ENCODE data around the gene TMEM147. TPM values are rescaled to one million over a fixed set of nuclear protein-coding genes. Genes with fewer than 3 reads are reported as not detected.

TMEM147 gene
- total and polyA plus RNA-seq, 10 of the 15 experiments (the other 5 are each of a cell fraction or from before 2014, with no cell fraction given), result 53.4 to 145 (median 79.3) TPM

DNA sequence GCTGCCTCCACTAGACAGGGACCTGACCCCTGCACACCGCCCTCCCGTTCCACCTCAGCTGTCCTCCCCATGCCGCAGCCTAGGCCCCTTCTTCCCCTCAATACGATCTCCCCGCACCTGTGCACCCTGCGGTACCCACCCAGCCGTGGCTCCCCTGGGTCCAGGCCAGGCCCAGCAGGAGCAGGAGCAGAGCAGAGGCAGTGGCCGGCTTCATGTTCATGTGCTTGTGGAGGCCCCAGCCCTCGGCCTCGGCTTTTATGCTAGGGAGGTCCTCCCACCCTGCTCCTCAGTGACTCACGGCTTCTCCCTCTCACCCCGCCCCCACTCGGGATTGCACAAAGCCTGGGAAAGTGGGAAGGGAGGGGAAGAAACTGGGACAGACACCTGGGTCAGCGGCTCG lies 43.7 kb upstream of the TMEM147 start:
- CTCF ChIA-PET, result interaction anchor here (1.0 to 1.5 kb wide), 2 partner anchors 15 to 149 kb away, joined by 3 to 4 read pairs; no protein-coding TSS in a partner anchor
- no peak overlapping the region for H3K4me2 ChIP-seq (ENCODE audit: control insufficient read depth, insufficient read depth)
- POLR2A ChIA-PET, result no interaction called here
- no peaks in the 10 kb centered on the region for H3K9me3 ChIP-seq (replicated peaks; ENCODE audit: control insufficient read depth, insufficient read depth, low read length)
- ATAC-seq (no peak; the same call in 2 of the 3 replicates), FAIRE-seq (no peak), DNase-seq (ENCODE audit: low read depth, low spot score) (no peak)
- H2AFZ ChIP-seq (ENCODE audit: control insufficient read depth, low read depth, low read length), result no peak overlapping the region
- no peaks in the 10 kb centered on the region for H3K36me3 ChIP-seq (ENCODE audit: control insufficient read depth in 2 of 2, insufficient read depth in 2 of 2, low read length in 1 of 2)
- peaks cover 5% of the 10 kb centered on the region; the same call in 1 of the 2 replicates for H3K4me1 ChIP-seq (ENCODE audit: control insufficient read depth, insufficient read depth, low read length)
- 22% methylated on average over 15 of the region's 15 CpGs for WGBS (ENCODE audit: insufficient coverage, insufficient replicate concordance, low lambda C conversion rate, missing lambda C conversion rate)
- no peaks in the 10 kb centered on the region for H3K79me2 ChIP-seq (ENCODE audit: control insufficient read depth, insufficient read depth, low read length)
- no peaks in the 10 kb centered on the region for H3K27me3 ChIP-seq (replicated peaks in 1 of 2; ENCODE audit: control insufficient read depth in 2 of 2, insufficient read depth in 2 of 2, low read length in 1 of 2)
- no TSS peak for BruUV-seq (replicated peaks)
- H3K9ac ChIP-seq (ENCODE audit: control insufficient read depth, insufficient read depth, low read length), result no peak overlapping the region
- intact Hi-C loops (cut with micrococcal nuclease; ENCODE audit: unreplicated experiment) (no loop called here), in situ Hi-C loops (cut with MboI) (no loop called here)
- TF ChIP-seq TCF3 (IDR thresholded peaks at IDR 0.05; ENCODE audit: borderline replicate concordance, insufficient read depth, low read depth, low read length) (no peak), ZBTB40 (IDR thresholded peaks at IDR 0.05; ENCODE audit: borderline replicate concordance) (no peak), TCF12 (IDR thresholded peaks at IDR 0.05; ENCODE audit: low read depth, low read length) (no peak), NBN (IDR thresholded peaks at IDR 0.05) (no peak), MYB (IDR thresholded peaks at IDR 0.05; ENCODE audit: borderline replicate concordance, low read depth, low read length) (no peak)
- TF ChIP-seq, protein P1, sequence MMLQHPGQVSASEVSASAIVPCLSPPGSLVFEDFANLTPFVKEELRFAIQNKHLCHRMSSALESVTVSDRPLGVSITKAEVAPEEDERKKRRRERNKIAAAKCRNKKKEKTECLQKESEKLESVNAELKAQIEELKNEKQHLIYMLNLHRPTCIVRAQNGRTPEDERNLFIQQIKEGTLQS (IDR thresholded peaks at IDR 0.05; ENCODE audit: borderline replicate concordance, extremely low read depth, low read depth, low read length), result no peak
- TF ChIP-seq, protein P2, sequence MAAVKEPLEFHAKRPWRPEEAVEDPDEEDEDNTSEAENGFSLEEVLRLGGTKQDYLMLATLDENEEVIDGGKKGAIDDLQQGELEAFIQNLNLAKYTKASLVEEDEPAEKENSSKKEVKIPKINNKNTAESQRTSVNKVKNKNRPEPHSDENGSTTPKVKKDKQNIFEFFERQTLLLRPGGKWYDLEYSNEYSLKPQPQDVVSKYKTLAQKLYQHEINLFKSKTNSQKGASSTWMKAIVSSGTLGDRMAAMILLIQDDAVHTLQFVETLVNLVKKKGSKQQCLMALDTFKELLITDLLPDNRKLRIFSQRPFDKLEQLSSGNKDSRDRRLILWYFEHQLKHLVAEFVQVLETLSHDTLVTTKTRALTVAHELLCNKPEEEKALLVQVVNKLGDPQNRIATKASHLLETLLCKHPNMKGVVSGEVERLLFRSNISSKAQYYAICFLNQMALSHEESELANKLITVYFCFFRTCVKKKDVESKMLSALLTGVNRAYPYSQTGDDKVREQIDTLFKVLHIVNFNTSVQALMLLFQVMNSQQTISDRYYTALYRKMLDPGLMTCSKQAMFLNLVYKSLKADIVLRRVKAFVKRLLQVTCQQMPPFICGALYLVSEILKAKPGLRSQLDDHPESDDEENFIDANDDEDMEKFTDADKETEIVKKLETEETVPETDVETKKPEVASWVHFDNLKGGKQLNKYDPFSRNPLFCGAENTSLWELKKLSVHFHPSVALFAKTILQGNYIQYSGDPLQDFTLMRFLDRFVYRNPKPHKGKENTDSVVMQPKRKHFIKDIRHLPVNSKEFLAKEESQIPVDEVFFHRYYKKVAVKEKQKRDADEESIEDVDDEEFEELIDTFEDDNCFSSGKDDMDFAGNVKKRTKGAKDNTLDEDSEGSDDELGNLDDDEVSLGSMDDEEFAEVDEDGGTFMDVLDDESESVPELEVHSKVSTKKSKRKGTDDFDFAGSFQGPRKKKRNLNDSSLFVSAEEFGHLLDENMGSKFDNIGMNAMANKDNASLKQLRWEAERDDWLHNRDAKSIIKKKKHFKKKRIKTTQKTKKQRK (IDR thresholded peaks at IDR 0.05; ENCODE audit: low read depth, low read length), result no peak
- no peak overlapping the region for H3K4me3 ChIP-seq
- H3K27ac ChIP-seq (ENCODE audit: control insufficient read depth, insufficient read depth), result no peak overlapping the region
- RAD21 ChIA-PET (ENCODE audit: unreplicated experiment), result interaction anchor here (0.6 kb wide), 1 partner anchor 148 kb away, joined by 3 read pairs; no protein-coding TSS in a partner anchor
- SMC1A ChIA-PET (ENCODE audit: uncharacterized antibody, unreplicated experiment), result interaction anchor here (1.4 kb wide), 1 partner anchor 148 kb away, joined by 3 read pairs; no protein-coding TSS in a partner anchor
- H4K20me1 ChIP-seq (ENCODE audit: control insufficient read depth, insufficient read depth), result no peaks in the 10 kb centered on the region

All from GM12878 (cell line).